NCI-H2081 (cell line): ENCODE measurements around the gene EXOC3.
"Not testable (repeated sequence)": the region's sequence is repeated elsewhere in the genome, so short reads cannot be mapped to it uniquely, and the experiment has no call there.

Source experiments
- DNase-seq, 2 experiments: peaks; one replicate each; lab custom pipeline; 2025; lab: John Stamatoyannopoulos, UW

EXOC3 gene

GRCh38 chr5:442335-443238 lies at the start of gene EXOC3:
Gene EXOC3 (plus strand): TSS chr5:443176. CDS start chr5:446206, 3,030 bp downstream.
- DNase-seq, result peak; percentile 86 to 89

- no peak for DNase-seq
Observed at GRCh38 chr5:393846-394275, 49.1 kb upstream of the EXOC3 start.

- no peak for DNase-seq
Observed at GRCh38 chr5:394671-395155, 48.3 kb upstream of the EXOC3 start.

- DNase-seq, result no peak
Observed at GRCh38 chr5:395156-395920, 47.6 kb upstream of the EXOC3 start.

- DNase-seq, result no peak
Observed at GRCh38 chr5:395921-396530, 47.0 kb upstream of the EXOC3 start.

- no peak for DNase-seq
Observed at GRCh38 chr5:396531-396961, 46.4 kb upstream of the EXOC3 start.

GRCh38 chr5:398141-398474 lies 44.9 kb upstream of the EXOC3 start:
- not testable (repeated sequence) for DNase-seq

- DNase-seq, result peak; percentile 62 to 74
Observed at GRCh38 chr5:398475-399295, 44.3 kb upstream of the EXOC3 start.

GRCh38 chr5:399296-400281 lies 43.4 kb upstream of the EXOC3 start:
- peak; percentile 100 for DNase-seq

GRCh38 chr5:400282-401145 lies 42.5 kb upstream of the EXOC3 start:
- peak; percentile 96 to 98 for DNase-seq

GRCh38 chr5:401146-402034 lies 41.6 kb upstream of the EXOC3 start:
- DNase-seq, result peak in 1 of 2 experiments; percentile 61

- not testable (repeated sequence) for DNase-seq
Observed at GRCh38 chr5:402219-402614, 40.8 kb upstream of the EXOC3 start.

GRCh38 chr5:402615-403359 lies 40.2 kb upstream of the EXOC3 start:
- no peak for DNase-seq

GRCh38 chr5:403995-404394 lies 39.0 kb upstream of the EXOC3 start:
- no peak for DNase-seq

GRCh38 chr5:404666-405241 lies 38.2 kb upstream of the EXOC3 start:
- DNase-seq, result no peak

GRCh38 chr5:405421-405820 lies 37.6 kb upstream of the EXOC3 start:
- no peak for DNase-seq

GRCh38 chr5:406041-406440 lies 36.9 kb upstream of the EXOC3 start:
- DNase-seq, result peak in 1 of 2 experiments; percentile 35
